Upper lobe of right lung (tissue), 1 donor: ENCODE data around the gene STK31. TPM values are rescaled to one million over a fixed set of nuclear protein-coding genes. Genes with fewer than 3 reads are reported as not detected.
"Not testable (repeated sequence)": the region's sequence is repeated elsewhere in the genome, so short reads cannot be mapped to it uniquely, and the experiment has no call there.

Experiments used
- ATAC-seq: fragments of 200-7000 bp; cut with Tn5 transposase; one replicate; pipeline ENCODE4 v1.9.1; 2020; ENCODE audit warnings: mild to moderate bottlenecking, moderate library complexity
- DNase-seq: peaks from one replicate; pipeline ENCODE4 v3.0.0-alpha.2; 2020
- H3K27ac ChIP-seq: fragments of 200-600 bp; one replicate; pipeline ENCODE4 v1.8.0; 2022
- H3K27me3 ChIP-seq: fragments of 200-600 bp; one replicate; pipeline ENCODE4 v1.8.0; 2022; ENCODE audit warnings: mild to moderate bottlenecking
- H3K36me3 ChIP-seq: fragments of 200-600 bp; one replicate; pipeline ENCODE4 v1.8.0; 2022
- H3K4me1 ChIP-seq: fragments of 200-600 bp; one replicate; pipeline ENCODE4 v1.8.0; 2022
- H3K4me3 ChIP-seq: fragments of 200-600 bp; one replicate; pipeline ENCODE4 v1.8.0; 2022; ENCODE audit warnings: mild to moderate bottlenecking
- H3K9me3 ChIP-seq: fragments of 200-600 bp; one replicate; pipeline ENCODE4 v1.8.0; 2022
- intact Hi-C: fragments of 100-400 bp; cut with DNase I; formaldehyde crosslinking; loops from one replicate; pipeline ENCODE4 v1.11.0; 2022
- total RNA-seq: library from RNA; stranded (reverse); fragmentation: NEBNext Ultra II Directional; extraction: Animal tissue kit (Norgen Biotek cat#: 25700); gene quantifications from one replicate; pipeline ENCODE4 v1.2.1, GENCODE V29; 2021
- TF ChIP-seq, protein P1 (sequence below): fragments of 200-600 bp; IDR thresholded peaks from one replicate; pipeline ENCODE4 v1.8.0; 2022; ENCODE audit warnings: antibody characterized with exemption
- donor health status: DM: no; HTN: yes; CAD: no; lungs with severe emphysema.

Gene STK31
- total RNA-seq, 1 donor from 2014 or later, result 1.1 TPM

DNA sequence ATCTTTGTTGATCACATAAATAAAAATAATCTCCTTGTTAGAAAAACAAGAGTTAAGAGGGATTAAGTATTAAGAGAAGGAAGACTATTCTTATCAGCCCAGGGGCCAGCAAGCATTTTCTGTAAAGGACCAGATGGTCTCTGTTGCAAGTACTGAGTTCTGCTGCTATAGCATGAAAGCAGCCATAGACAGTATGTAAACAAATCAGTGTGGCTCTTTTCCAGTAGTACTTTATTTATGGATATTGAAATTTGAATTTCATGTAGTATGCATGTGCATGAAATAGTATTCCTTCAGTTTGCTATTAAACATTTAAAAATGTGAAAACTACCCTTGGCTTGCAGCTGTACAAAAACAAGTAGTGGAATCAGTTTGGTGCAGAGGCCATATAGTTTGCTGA lies 81.7 kb downstream of the STK31 start:
- Histone ChIP-seq H3K4me3 (no peak overlapping the region), H3K4me1 (no peaks in the 10 kb centered on the region), H3K9me3 (no peaks in the 10 kb centered on the region), H3K27ac (no peak overlapping the region), H3K36me3 (no peaks in the 10 kb centered on the region), H3K27me3 (no peaks in the 10 kb centered on the region)
- intact Hi-C loops, result no loop called here
- TF ChIP-seq, protein P1, sequence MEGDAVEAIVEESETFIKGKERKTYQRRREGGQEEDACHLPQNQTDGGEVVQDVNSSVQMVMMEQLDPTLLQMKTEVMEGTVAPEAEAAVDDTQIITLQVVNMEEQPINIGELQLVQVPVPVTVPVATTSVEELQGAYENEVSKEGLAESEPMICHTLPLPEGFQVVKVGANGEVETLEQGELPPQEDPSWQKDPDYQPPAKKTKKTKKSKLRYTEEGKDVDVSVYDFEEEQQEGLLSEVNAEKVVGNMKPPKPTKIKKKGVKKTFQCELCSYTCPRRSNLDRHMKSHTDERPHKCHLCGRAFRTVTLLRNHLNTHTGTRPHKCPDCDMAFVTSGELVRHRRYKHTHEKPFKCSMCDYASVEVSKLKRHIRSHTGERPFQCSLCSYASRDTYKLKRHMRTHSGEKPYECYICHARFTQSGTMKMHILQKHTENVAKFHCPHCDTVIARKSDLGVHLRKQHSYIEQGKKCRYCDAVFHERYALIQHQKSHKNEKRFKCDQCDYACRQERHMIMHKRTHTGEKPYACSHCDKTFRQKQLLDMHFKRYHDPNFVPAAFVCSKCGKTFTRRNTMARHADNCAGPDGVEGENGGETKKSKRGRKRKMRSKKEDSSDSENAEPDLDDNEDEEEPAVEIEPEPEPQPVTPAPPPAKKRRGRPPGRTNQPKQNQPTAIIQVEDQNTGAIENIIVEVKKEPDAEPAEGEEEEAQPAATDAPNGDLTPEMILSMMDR, result no peak
- no peak for DNase-seq
- ATAC-seq, result no peak

DNA sequence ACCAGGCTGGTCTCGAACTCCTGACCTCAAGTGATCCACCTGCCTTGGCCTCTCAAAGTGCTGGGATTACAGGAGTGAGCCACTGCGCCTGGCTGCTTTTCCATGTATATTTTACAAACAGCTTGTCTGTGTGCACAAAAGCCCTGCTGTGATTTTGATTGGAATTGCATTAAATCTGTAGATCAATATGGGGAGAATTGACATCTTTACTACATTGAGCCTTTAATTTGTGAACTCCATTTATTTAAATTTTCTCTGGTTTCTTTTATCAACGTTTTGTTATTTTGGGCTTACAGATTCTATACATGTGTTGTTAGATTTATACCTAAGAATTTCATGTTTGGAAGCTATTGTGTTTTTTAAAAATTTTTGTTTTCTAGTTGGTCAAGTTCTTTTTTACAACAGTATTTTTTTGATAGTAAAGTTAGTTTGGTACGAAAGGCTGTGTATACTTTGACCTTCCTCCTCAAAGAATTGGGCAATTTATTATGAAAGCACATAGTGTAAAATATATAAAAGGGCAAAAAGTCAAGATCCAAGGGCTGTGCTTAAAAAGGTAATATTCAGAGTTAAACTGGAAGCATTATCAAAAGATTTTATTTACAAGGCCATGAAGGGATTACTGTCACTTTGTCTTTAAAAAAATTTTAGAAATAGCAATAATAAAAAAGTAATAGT lies 92.8 kb downstream of the STK31 start:
- no peak overlapping the region for H3K27ac ChIP-seq
- intact Hi-C loops, result no loop called here

DNA sequence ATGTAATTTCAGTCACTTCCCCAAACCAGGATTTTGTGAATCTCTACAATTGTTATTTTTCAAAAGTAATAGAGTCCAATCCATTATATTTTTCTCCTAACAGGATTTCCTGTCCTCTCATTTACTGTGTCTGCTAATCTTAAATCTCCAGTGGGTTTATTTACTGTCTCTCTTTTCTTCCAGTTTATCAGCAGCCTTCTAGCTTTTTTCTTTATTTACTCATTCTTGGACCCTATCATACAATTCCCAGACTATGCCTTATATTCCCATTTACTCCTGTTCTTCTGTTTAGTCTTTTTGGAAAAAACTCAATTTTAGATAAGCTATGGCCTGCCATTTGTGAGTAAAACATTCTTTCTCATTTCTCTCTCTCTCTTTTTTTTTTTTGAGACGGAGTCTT lies 94.7 kb downstream of the STK31 start:
- Histone ChIP-seq H3K4me3 (no peak overlapping the region), H3K9me3 (no peaks in the 10 kb centered on the region), H3K27ac (no peak overlapping the region), H3K36me3 (no peaks in the 10 kb centered on the region), H3K27me3 (no peaks in the 10 kb centered on the region), H3K4me1 (no peaks in the 10 kb centered on the region)
- intact Hi-C loops, result no loop called here
- no peak for ATAC-seq
- DNase-seq, result no peak
- TF ChIP-seq, protein P1, result no peak

More for the DNA sequence above, 92.8 kb downstream of the STK31 start:
- Histone ChIP-seq H3K4me3 (no peak overlapping the region), H3K27me3 (no peaks in the 10 kb centered on the region), H3K9me3 (no peaks in the 10 kb centered on the region), H3K4me1 (no peaks in the 10 kb centered on the region), H3K36me3 (no peaks in the 10 kb centered on the region)
- ATAC-seq, result no peak
- no peak for DNase-seq
- TF ChIP-seq, protein P1, result no peak

DNA sequence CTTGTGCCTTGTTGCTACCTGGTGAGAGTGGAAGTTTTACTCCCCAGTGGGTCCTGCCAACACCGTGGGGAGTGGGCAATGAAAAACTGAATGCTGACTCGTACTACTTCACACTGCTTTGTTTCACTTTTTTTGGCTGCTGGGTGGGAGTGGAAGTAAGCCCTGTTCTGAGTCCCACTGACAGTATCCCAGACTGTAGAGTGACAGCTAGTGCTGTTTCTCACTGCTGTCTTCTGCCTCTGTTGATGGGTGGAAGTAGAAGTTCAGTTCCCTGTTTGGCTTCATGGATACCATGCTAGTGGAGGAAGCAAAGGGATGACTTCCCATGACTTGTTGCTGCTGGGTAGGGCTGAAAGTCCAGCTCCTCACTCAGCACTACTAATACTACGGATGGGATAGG lies 98.4 kb downstream of the STK31 start:
- Histone ChIP-seq H3K27ac (no peak overlapping the region), H3K4me3 (no peak overlapping the region), H3K36me3 (no peaks in the 10 kb centered on the region), H3K4me1 (no peaks in the 10 kb centered on the region), H3K9me3 (no peaks in the 10 kb centered on the region), H3K27me3 (no peaks in the 10 kb centered on the region)
- DNase-seq, result no peak
- no peak for ATAC-seq
- TF ChIP-seq, protein P1, result no peak
- intact Hi-C loops, result no loop called here

DNA sequence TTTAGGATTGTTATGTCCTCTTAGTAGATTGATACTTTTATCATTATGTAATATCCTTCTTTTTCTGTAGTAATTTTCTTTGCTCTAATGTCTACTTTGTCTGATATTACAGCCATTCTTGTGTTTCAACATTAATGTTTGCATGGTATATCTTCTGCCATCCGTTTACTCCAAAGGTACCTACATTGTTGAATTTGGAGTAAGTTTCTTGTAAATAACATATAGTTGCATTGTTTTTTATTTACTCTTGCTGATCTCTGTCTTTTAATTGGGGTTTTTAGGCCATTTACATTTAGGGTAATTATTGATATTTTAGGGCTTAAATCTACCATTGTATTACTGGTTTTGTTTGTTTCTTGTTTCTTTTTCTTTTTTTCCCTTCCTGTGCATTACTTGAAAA lies 100.1 kb downstream of the STK31 start:
- H3K4me3 ChIP-seq, result no peak overlapping the region
- no peaks in the 10 kb centered on the region for H3K4me1 ChIP-seq
- no peak overlapping the region for H3K27ac ChIP-seq
- TF ChIP-seq, protein P1, result no peak
- no peaks in the 10 kb centered on the region for H3K9me3 ChIP-seq
- DNase-seq, result no peak
- ATAC-seq, result no peak
- no peaks in the 10 kb centered on the region for H3K27me3 ChIP-seq
- no peaks in the 10 kb centered on the region for H3K36me3 ChIP-seq
- intact Hi-C loops, result no loop called here

DNA sequence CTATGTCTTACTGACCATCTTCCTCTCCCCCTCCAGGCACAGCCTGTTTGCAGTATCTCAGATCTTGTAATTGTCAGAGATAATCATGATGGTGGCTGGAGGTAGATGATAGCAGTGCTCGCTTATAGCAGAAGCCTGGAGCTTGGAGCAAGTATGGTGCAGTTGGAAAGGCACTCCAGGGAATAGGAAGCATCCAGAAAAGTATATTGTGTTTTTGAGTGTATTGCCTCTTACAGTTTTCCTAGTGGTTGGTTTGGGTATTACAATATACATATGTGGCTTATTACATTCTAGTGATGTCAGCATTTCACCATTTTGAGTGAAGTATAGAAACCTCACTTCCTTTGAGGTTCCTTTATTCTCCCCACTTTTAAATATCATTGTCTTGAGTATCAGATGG lies 101.5 kb downstream of the STK31 start:
- TF ChIP-seq, protein P1, result peak; percentile 15
- intact Hi-C loops, result no loop called here
- no peak overlapping the region for H3K4me3 ChIP-seq

DNA sequence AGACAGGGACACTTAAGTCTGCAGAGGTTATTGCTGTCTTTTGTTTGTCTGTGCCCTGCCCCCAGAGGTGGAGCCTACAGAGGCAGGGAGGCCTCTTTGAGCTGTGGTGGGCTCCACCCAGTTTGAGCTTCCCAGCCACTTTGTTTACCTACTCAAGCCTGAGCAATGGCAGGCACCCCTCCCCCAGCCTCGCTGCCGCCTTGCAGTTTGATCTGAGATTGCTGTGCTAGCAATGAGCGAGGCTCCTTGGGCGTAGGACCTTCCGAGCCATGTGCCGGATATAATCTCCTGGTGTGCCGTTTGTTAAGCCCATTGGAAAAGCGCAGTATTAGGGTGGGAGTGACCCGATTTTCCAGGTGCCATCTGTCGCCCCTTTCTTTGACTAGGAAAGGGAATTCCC lies 118.1 kb downstream of the STK31 start:
- H3K9me3 ChIP-seq, H3K27ac ChIP-seq, H3K4me3 ChIP-seq, intact Hi-C loops, H3K4me1 ChIP-seq, ATAC-seq, H3K36me3 ChIP-seq, DNase-seq, H3K27me3 ChIP-seq: not testable (repeated sequence)

More for the DNA sequence above, 101.5 kb downstream of the STK31 start:
- Histone ChIP-seq H3K27ac (no peak overlapping the region), H3K36me3 (no peaks in the 10 kb centered on the region), H3K9me3 (no peaks in the 10 kb centered on the region), H3K4me1 (no peaks in the 10 kb centered on the region), H3K27me3 (no peaks in the 10 kb centered on the region)
- no peak for ATAC-seq
- no peak for DNase-seq

DNA sequence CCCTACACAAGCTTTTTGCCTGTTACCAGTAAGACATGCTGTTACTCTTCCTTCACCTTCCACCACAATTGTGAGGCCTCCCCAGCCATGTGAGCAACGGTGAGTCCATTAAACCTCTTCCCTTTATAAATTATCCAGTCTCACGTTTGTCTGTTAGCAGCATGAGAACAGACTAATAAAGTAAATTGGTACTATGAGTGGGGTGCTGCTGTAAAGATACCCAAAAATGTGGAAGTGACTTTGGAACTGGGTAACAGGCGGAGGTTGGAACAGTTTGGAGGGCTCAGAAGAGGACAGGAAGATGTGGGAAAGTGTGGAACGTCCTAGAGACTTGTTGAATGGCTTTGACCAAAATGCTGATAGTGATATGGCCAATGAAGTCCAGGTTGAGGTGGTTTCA lies 122.7 kb downstream of the STK31 start:
- H3K4me1 ChIP-seq, H3K27ac ChIP-seq, DNase-seq, H3K9me3 ChIP-seq, H3K4me3 ChIP-seq, intact Hi-C loops, ATAC-seq, H3K36me3 ChIP-seq, H3K27me3 ChIP-seq: not testable (repeated sequence)
